ENCODE data around the gene FLYWCH2. TPM values are rescaled to one million over a fixed set of nuclear protein-coding genes. Genes with fewer than 3 reads are reported as not detected.

Gene FLYWCH2
- total and polyA plus RNA-seq, 2 experiments from 2014 or later, result 48.6 to 60.3 TPM

- Histone ChIP-seq H3F3A (ENCODE audit: insufficient read depth) (peaks cover 15% of the 10 kb centered on the region), H3K79me2 (ENCODE audit: insufficient read depth) (peaks cover 32% of the 10 kb centered on the region), H3K9me3 (ENCODE audit: low read depth) (no peaks in the 10 kb centered on the region), H3K9me2 (ENCODE audit: insufficient read depth) (no peaks in the 10 kb centered on the region), H3K27me3 (replicated peaks; ENCODE audit: insufficient read depth) (no peaks in the 10 kb centered on the region), H2AFZ (peak overlapping the region; percentile 27; the same call in 1 of the 2 replicates), H3K4me3 (no peak overlapping the region), H3K4me1 (ENCODE audit: insufficient read depth) (peaks cover 26% of the 10 kb centered on the region), H3K4me2 (ENCODE audit: unreplicated experiment) (peak overlapping the region; percentile 63), H3K9ac (peak overlapping the region; percentile 57), H3K27ac (peak overlapping the region; percentile 92), H4K20me1 (ENCODE audit: insufficient read depth) (no peaks in the 10 kb centered on the region), H3K36me3 (ENCODE audit: low read depth) (peaks cover 5% of the 10 kb centered on the region; the same call in 1 of the 2 replicates)
- in situ Hi-C loops (cut with MboI), result no loop called here
- TF ChIP-seq EZH2 (IDR thresholded peaks at IDR 0.05; ENCODE audit: insufficient read depth, poor library complexity, severe bottlenecking), result no peak
- TF ChIP-seq EZH2phosphoT487 (IDR thresholded peaks at IDR 0.05; ENCODE audit: insufficient read depth, low read depth), result no peak
- 86 to 89% methylated on average over 13 of the region's 13 CpGs for WGBS, 2 experiments (ENCODE audit: low coverage in 1 of 2, low lambda C conversion rate in 2 of 2, missing lambda C conversion rate in 2 of 2)
- peak; percentile 26 for DNase-seq
These were observed 32.3 kb downstream of the FLYWCH2 start for GRCh38 chr16:2915196-2915929.

GRCh38 chr16:2919511-2920255, 36.7 kb downstream of the FLYWCH2 start:
- H3K4me2 ChIP-seq (ENCODE audit: unreplicated experiment), result no peak overlapping the region
- WGBS, 2 experiments (ENCODE audit: low coverage in 1 of 2, low lambda C conversion rate in 2 of 2, missing lambda C conversion rate in 2 of 2), result 11 to 13% methylated on average over 13 of the region's 13 CpGs

GRCh38 chr16:2923481-2923880, 40.5 kb downstream of the FLYWCH2 start:
- H3K9me2 ChIP-seq (ENCODE audit: insufficient read depth), result no peaks in the 10 kb centered on the region
- no peaks in the 10 kb centered on the region for H3K27me3 ChIP-seq (replicated peaks; ENCODE audit: insufficient read depth)
- no peaks in the 10 kb centered on the region for H4K20me1 ChIP-seq (ENCODE audit: insufficient read depth)
- 95 to 96% methylated on average over 14 of the region's 14 CpGs for WGBS, 2 experiments (ENCODE audit: low coverage in 1 of 2, low lambda C conversion rate in 2 of 2, missing lambda C conversion rate in 2 of 2)
- no peak overlapping the region for H3K4me3 ChIP-seq
- peaks cover 4% of the 10 kb centered on the region; the same call in 1 of the 2 replicates for H3K4me1 ChIP-seq (ENCODE audit: insufficient read depth)
- peaks cover 7% of the 10 kb centered on the region; the same call in 1 of the 2 replicates for H3F3A ChIP-seq (ENCODE audit: insufficient read depth)
- H3K9ac ChIP-seq, result no peak overlapping the region
- H2AFZ ChIP-seq, result no peak overlapping the region
- no peak for TF ChIP-seq EZH2phosphoT487 (IDR thresholded peaks at IDR 0.05; ENCODE audit: insufficient read depth, low read depth)
- TF ChIP-seq EZH2 (IDR thresholded peaks at IDR 0.05; ENCODE audit: insufficient read depth, poor library complexity, severe bottlenecking), result no peak
- H3K9me3 ChIP-seq (ENCODE audit: low read depth), result no peaks in the 10 kb centered on the region
- H3K36me3 ChIP-seq (ENCODE audit: low read depth), result no peaks in the 10 kb centered on the region
- no peak overlapping the region for H3K27ac ChIP-seq
- no peak for DNase-seq
- H3K79me2 ChIP-seq (ENCODE audit: insufficient read depth), result peaks cover 18% of the 10 kb centered on the region
- in situ Hi-C loops (cut with MboI), result no loop called here
- H3K4me2 ChIP-seq (ENCODE audit: unreplicated experiment), result no peak overlapping the region

More at GRCh38 chr16:2919511-2920255, 36.7 kb downstream of the FLYWCH2 start:
- peaks cover 20% of the 10 kb centered on the region for H3K4me1 ChIP-seq (ENCODE audit: insufficient read depth)
- no peak overlapping the region for H3K4me3 ChIP-seq
- H3F3A ChIP-seq (ENCODE audit: insufficient read depth), result peaks cover 10% of the 10 kb centered on the region
- H3K9me3 ChIP-seq (ENCODE audit: low read depth), result no peaks in the 10 kb centered on the region
- H3K36me3 ChIP-seq (ENCODE audit: low read depth), result peaks cover under 1% of the 10 kb centered on the region; the same call in 1 of the 2 replicates
- H3K27me3 ChIP-seq (replicated peaks; ENCODE audit: insufficient read depth), result no peaks in the 10 kb centered on the region
- H3K9me2 ChIP-seq (ENCODE audit: insufficient read depth), result no peaks in the 10 kb centered on the region
- in situ Hi-C loops (cut with MboI), result no loop called here
- TF ChIP-seq EZH2phosphoT487 (IDR thresholded peaks at IDR 0.05; ENCODE audit: insufficient read depth, low read depth) (no peak), EZH2 (IDR thresholded peaks at IDR 0.05; ENCODE audit: insufficient read depth, poor library complexity, severe bottlenecking) (no peak)
- peak; percentile 76 for DNase-seq
- H4K20me1 ChIP-seq (ENCODE audit: insufficient read depth), result no peaks in the 10 kb centered on the region
- H3K9ac ChIP-seq, result peak overlapping the region; percentile 35
- H2AFZ ChIP-seq, result peak overlapping the region; percentile 31; the same call in 1 of the 2 replicates
- peak overlapping the region; percentile 62 for H3K27ac ChIP-seq
- H3K79me2 ChIP-seq (ENCODE audit: insufficient read depth), result peaks cover 22% of the 10 kb centered on the region

GRCh38 chr16:2924901-2925755, 42.1 kb downstream of the FLYWCH2 start:
- in situ Hi-C loops (cut with MboI), result no loop called here
- H3K4me1 ChIP-seq (ENCODE audit: insufficient read depth), result no peaks in the 10 kb centered on the region
- DNase-seq, result no peak

More at GRCh38 chr16:2924901-2925755, 42.1 kb downstream of the FLYWCH2 start:
- peaks cover 7% of the 10 kb centered on the region; the same call in 1 of the 2 replicates for H3F3A ChIP-seq (ENCODE audit: insufficient read depth)
- WGBS, 2 experiments (ENCODE audit: low coverage in 1 of 2, low lambda C conversion rate in 2 of 2, missing lambda C conversion rate in 2 of 2), result 80 to 91% methylated on average over 26 to 39 of the region's 42 CpGs
- peaks cover 13% of the 10 kb centered on the region for H3K79me2 ChIP-seq (ENCODE audit: insufficient read depth)
- no peak overlapping the region for H3K4me3 ChIP-seq
- no peak overlapping the region for H3K9ac ChIP-seq
- H3K36me3 ChIP-seq (ENCODE audit: low read depth), result peaks cover 3% of the 10 kb centered on the region; the same call in 1 of the 2 replicates
- H3K27ac ChIP-seq, result no peak overlapping the region
- no peak overlapping the region for H3K4me2 ChIP-seq (ENCODE audit: unreplicated experiment)
- no peaks in the 10 kb centered on the region for H3K9me2 ChIP-seq (ENCODE audit: insufficient read depth)
- H3K9me3 ChIP-seq (ENCODE audit: low read depth), result no peaks in the 10 kb centered on the region
- H4K20me1 ChIP-seq (ENCODE audit: insufficient read depth), result no peaks in the 10 kb centered on the region
- no peaks in the 10 kb centered on the region for H3K27me3 ChIP-seq (replicated peaks; ENCODE audit: insufficient read depth)
- H2AFZ ChIP-seq, result no peak overlapping the region
- no peak for TF ChIP-seq EZH2phosphoT487 (IDR thresholded peaks at IDR 0.05; ENCODE audit: insufficient read depth, low read depth)
- TF ChIP-seq EZH2 (IDR thresholded peaks at IDR 0.05; ENCODE audit: insufficient read depth, poor library complexity, severe bottlenecking), result no peak

All from GM23248 (cell line).